Vagina (tissue), 2 donors: ENCODE data around the gene PLA2G4C. TPM values are rescaled to one million over a fixed set of nuclear protein-coding genes. Genes with fewer than 3 reads are reported as not detected.

Experiments
- DNase-seq, 2 donors: peaks; one replicate each; pipeline ENCODE4 v3.0.0-alpha.2; 2017; ENCODE audit errors: extremely low spot score in 2 of 2
- H3K27ac ChIP-seq: fragments of 200-600 bp; sonication (generic); one replicate; pipeline ENCODE4 v1.5.1; 2019
- H3K27me3 ChIP-seq: fragments of 200-600 bp; sonication (generic); one replicate; pipeline ENCODE4 v1.5.1; 2019
- H3K36me3 ChIP-seq, 2 donors: fragments of 200-600 bp; sonication (generic); one replicate each; pipeline ENCODE4 v1.5.1; 2017 to 2019
- H3K4me1 ChIP-seq: fragments of 200-600 bp; sonication (generic); one replicate; pipeline ENCODE4 v1.5.1; 2019
- H3K4me3 ChIP-seq, 2 donors: fragments of 200-600 bp; sonication (generic); 1 replicate in 1 of 2; 2 replicates in 1 of 2; pipeline ENCODE4 v1.5.1; 2016 to 2019
- H3K9me3 ChIP-seq: fragments of 200-600 bp; sonication (generic); one replicate; pipeline ENCODE4 v1.5.1; 2019
- POLR2A ChIP-seq, 2 donors: fragments of 450-650 bp; IDR thresholded peaks; one replicate each; pipeline ENCODE4 v1.6.1; 2017; ENCODE audit warnings: antibody characterized with exemption in 2 of 2, mild to moderate bottlenecking in 2 of 2, moderate library complexity in 2 of 2
- POLR2AphosphoS5 ChIP-seq, 2 donors: sonication (generic); formaldehyde crosslinking; IDR thresholded peaks; one replicate each; pipeline ENCODE4 v1.9.0; 2017; ENCODE audit warnings: antibody characterized with exemption in 2 of 2, mild to moderate bottlenecking in 2 of 2, low read depth in 1 of 2; ENCODE audit not compliant: insufficient read depth in 1 of 2
- intact Hi-C: fragments of 100-400 bp; cut with DNase I; formaldehyde crosslinking; loops from one replicate; pipeline ENCODE4 v1.15.1; 2023
- total RNA-seq: library from RNA; depleted of rRNA; stranded (reverse); fragments of >200 nt; gene quantifications from one replicate; pipeline ENCODE4 v1.2.3, GENCODE V29; 2016
- TF ChIP-seq, protein P1 (sequence below), 3 experiments: fragments of 450-650 bp in 2 of 3; fragments of 200-600 bp in 1 of 3; sonication (generic) in 1 of 3; IDR thresholded peaks; one replicate each; pipeline ENCODE4 v1.5.1; 2017 to 2019; ENCODE audit warnings: antibody characterized with exemption in 3 of 3, mild to moderate bottlenecking in 2 of 3, moderate library complexity in 2 of 3

PLA2G4C gene
- total RNA-seq, 1 donor from 2014 or later = 7.1 TPM

DNA sequence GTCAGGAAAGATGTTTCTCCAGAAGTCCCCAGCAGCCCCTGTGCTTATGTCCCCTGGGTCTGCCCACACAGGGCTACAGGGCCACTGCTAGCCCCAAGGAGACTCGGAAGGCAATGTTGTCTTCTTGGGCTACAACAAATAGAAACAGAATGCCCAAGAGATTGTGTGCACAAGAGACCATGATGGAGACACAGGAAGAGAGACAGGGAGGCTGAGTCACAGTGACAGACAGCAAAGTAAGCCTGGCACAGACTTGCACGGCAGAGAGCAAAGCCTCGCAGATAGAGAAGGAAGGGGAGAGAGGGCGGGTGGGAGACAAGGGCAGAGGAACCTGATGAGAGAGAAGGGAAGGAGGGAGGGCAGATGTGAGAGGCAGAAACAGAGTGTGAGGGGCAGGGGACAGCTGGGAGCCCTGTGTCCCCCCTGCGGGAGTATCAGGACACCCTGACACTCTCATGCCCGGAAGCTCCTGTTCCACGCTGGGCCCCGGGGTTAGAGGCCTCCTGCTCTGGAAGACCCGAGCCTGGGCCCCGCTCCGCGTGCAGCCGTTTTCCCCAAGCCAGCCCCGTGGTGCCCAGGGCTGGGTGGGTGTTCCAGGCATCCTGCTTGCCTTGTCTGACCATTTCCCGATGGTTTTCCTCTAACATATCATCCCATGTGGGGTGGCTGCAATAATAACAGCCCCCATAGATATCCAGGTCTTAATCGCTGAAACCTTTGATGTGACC, 2.7 kb upstream of the PLA2G4C start:
- no peak for DNase-seq
- Histone ChIP-seq H3K4me1 (peaks cover 22% of the 10 kb centered on the region), H3K4me3 (no peak overlapping the region), H3K36me3 (no peaks in the 10 kb centered on the region), H3K27ac (no peak overlapping the region), H3K9me3 (no peaks in the 10 kb centered on the region), H3K27me3 (no peaks in the 10 kb centered on the region)
- intact Hi-C loops = no loop called here
- TF ChIP-seq POLR2A (IDR thresholded peaks at IDR 0.05) = no peak
- TF ChIP-seq, protein P1, sequence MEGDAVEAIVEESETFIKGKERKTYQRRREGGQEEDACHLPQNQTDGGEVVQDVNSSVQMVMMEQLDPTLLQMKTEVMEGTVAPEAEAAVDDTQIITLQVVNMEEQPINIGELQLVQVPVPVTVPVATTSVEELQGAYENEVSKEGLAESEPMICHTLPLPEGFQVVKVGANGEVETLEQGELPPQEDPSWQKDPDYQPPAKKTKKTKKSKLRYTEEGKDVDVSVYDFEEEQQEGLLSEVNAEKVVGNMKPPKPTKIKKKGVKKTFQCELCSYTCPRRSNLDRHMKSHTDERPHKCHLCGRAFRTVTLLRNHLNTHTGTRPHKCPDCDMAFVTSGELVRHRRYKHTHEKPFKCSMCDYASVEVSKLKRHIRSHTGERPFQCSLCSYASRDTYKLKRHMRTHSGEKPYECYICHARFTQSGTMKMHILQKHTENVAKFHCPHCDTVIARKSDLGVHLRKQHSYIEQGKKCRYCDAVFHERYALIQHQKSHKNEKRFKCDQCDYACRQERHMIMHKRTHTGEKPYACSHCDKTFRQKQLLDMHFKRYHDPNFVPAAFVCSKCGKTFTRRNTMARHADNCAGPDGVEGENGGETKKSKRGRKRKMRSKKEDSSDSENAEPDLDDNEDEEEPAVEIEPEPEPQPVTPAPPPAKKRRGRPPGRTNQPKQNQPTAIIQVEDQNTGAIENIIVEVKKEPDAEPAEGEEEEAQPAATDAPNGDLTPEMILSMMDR (IDR thresholded peaks at IDR 0.05) = no peak
- no peak for TF ChIP-seq POLR2AphosphoS5 (IDR thresholded peaks at IDR 0.05; ENCODE audit: insufficient read depth in 1 of 2, low read depth in 1 of 2)

DNA sequence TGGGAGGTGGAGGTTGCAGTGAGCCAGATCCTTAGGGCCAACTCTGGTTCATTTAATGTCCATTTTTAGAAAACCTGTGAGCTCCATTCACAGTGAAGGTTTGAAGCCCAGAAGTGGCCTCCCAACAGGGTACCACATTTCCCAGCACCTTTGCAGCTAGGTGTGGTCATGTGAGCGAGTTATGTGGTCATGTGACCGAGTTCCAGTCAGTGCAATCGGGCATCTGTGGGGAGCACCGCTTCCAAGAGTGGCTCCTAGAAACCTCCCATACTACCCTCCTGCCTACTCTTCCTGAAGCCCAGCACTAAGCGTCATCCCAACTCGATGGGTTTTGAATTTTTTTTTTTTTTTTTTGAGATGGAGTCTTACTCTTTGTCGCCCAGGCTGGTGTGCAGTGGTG, 663 bp upstream of the PLA2G4C start:
- H3K27me3 ChIP-seq = no peaks in the 10 kb centered on the region
- H3K36me3 ChIP-seq = no peaks in the 10 kb centered on the region
- peaks cover 29% of the 10 kb centered on the region for H3K4me1 ChIP-seq
- intact Hi-C loops = no loop called here
- no peak overlapping the region for H3K4me3 ChIP-seq
- TF ChIP-seq, protein P1 (IDR thresholded peaks at IDR 0.05) = no peak
- TF ChIP-seq POLR2A (IDR thresholded peaks at IDR 0.05) (no peak), POLR2AphosphoS5 (IDR thresholded peaks at IDR 0.05; ENCODE audit: insufficient read depth in 1 of 2, low read depth in 1 of 2) (no peak)
- no peaks in the 10 kb centered on the region for H3K9me3 ChIP-seq
- peak overlapping the region; percentile 92 for H3K27ac ChIP-seq
- DNase-seq = no peak

DNA sequence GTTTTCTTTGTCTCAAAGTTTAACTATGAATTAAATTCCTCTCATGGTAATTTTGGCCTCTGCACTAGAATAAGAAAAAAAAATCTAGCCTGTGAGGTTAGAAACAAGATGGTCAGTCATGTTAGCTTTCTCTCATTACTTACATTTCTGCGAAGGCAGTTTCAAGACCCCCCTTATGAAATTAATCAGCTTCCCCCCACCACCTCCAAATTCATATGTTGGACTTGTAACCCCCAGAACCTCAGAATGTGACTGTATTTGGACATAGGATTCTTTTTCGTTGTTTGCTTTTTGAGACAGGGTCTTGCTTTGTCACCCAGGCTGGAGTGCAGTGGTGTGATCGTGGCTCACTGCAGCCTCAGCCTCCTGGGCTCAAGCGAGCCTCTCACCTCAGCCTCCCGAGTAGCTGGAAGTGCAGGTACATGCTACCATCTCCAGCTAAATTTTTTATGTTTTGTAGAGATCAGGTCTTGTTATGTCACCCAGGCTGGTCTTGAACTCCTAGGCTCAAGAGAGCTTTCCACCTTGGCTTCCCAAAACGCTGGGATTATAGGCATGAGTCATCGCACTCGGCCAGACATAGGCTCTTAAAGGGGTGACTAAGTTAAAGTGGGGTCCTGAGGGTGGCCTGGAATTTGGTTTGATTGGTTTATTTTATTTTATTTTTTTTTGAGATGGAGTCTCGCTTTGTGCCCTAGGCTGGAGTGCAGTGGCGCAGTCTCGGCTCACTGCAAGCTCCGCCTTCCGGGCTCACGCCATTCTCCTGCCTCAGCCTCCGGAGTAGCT, 1.4 kb downstream of the PLA2G4C start:
- Histone ChIP-seq H3K27me3 (no peaks in the 10 kb centered on the region), H3K4me3 (no peak overlapping the region), H3K4me1 (peaks cover 29% of the 10 kb centered on the region), H3K27ac (peak overlapping the region; percentile 92), H3K9me3 (no peaks in the 10 kb centered on the region), H3K36me3 (no peaks in the 10 kb centered on the region)
- DNase-seq = no peak
- TF ChIP-seq, protein P1 (IDR thresholded peaks at IDR 0.05) = no peak
- TF ChIP-seq POLR2AphosphoS5 (IDR thresholded peaks at IDR 0.05; ENCODE audit: insufficient read depth in 1 of 2, low read depth in 1 of 2) (no peak), POLR2A (IDR thresholded peaks at IDR 0.05) (no peak)
- intact Hi-C loops = loop anchor here (5.0 kb wide), 1 partner anchor 43 kb away; no protein-coding TSS in a partner anchor

DNA sequence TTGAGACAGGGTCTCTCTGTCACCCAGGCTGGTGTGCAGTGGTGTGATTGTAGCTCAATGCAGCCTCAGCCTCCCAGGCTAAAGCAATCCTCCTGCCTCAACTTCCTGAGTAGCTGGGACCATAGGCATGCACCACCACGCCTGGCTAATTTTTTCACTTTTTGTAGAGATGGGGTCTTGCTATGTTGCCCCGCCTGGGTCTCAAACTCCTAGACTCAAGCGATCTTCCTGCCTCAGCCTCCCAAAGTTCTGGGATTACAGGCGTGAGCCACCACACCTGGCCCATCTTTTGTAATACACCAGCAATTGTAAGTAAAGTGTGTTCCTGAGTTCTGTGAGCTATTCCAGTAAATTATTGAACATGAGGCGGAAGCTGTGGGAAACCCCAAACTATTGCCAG, 6.7 kb downstream of the PLA2G4C start:
- TF ChIP-seq, protein P1 (IDR thresholded peaks at IDR 0.05) = no peak
- TF ChIP-seq POLR2AphosphoS5 (IDR thresholded peaks at IDR 0.05; ENCODE audit: insufficient read depth in 1 of 2, low read depth in 1 of 2) (no peak), POLR2A (IDR thresholded peaks at IDR 0.05) (no peak)
- H3K9me3 ChIP-seq = no peaks in the 10 kb centered on the region
- no peaks in the 10 kb centered on the region for H3K36me3 ChIP-seq
- H3K4me1 ChIP-seq = peaks cover 6% of the 10 kb centered on the region
- DNase-seq = no peak
- no peak overlapping the region for H3K27ac ChIP-seq
- H3K27me3 ChIP-seq = no peaks in the 10 kb centered on the region
- intact Hi-C loops = no loop called here
- no peak overlapping the region for H3K4me3 ChIP-seq
